Measurements from ENCODE around the gene SLC35A2. TPM values are rescaled to one million over a fixed set of nuclear protein-coding genes. Genes with fewer than 3 reads are reported as not detected.

SLC35A2 gene
- total RNA-seq, 1 experiment from 2014 or later: 18.0 TPM

- ATAC-seq: no peak
- H3K9me3 Mint-ChIP-seq: no peaks in the 10 kb centered on the region
- H3K36me3 Mint-ChIP-seq: peaks cover 3% of the 10 kb centered on the region; the same call in 1 of the 2 replicates
- H3K4me3 Mint-ChIP-seq: peak overlapping the region; percentile 39
- CTCF ChIA-PET: no interaction called here
- peak overlapping the region; percentile 57; the same call in 1 of the 2 replicates for H3K27ac Mint-ChIP-seq
- peaks cover 11% of the 10 kb centered on the region; the same call in 1 of the 2 replicates for H3K4me1 Mint-ChIP-seq
- POLR2A ChIA-PET: no interaction called here
- H3K27me3 Mint-ChIP-seq (ENCODE audit: low read depth): no peaks in the 10 kb centered on the region
- TF ChIP-seq SOX15 (CRISPR knock-in tag; IDR thresholded peaks at IDR 0.05): no peak
- no peak for TF ChIP-seq ARID4B (CRISPR knock-in tag; IDR thresholded peaks at IDR 0.05; ENCODE audit: borderline replicate concordance)
- TF ChIP-seq TP53 (CRISPR knock-in tag; IDR thresholded peaks at IDR 0.05): no peak
- TF ChIP-seq STAT6 (CRISPR knock-in tag; conservative IDR thresholded peaks at IDR 0.05; ENCODE audit: low read depth): no peak
- TF ChIP-seq NR2C2 (CRISPR knock-in tag; IDR thresholded peaks at IDR 0.05): no peak
- TF ChIP-seq JUN (CRISPR knock-in tag; IDR thresholded peaks at IDR 0.05): no peak
- TF ChIP-seq ZNF532 (CRISPR knock-in tag; IDR thresholded peaks at IDR 0.05; ENCODE audit: borderline replicate concordance): no peak
- no peak for TF ChIP-seq ZNF121 (CRISPR knock-in tag; IDR thresholded peaks at IDR 0.05)
- TF ChIP-seq ELF4 (CRISPR knock-in tag; IDR thresholded peaks at IDR 0.05; ENCODE audit: low read depth): no peak
- no peak for TF ChIP-seq ATF6 (CRISPR knock-in tag; IDR thresholded peaks at IDR 0.05)
- TF ChIP-seq HMGXB4 (CRISPR knock-in tag; IDR thresholded peaks at IDR 0.05): no peak
- no peak for TF ChIP-seq ZNF219 (CRISPR knock-in tag; IDR thresholded peaks at IDR 0.05; ENCODE audit: borderline replicate concordance)
- TF ChIP-seq CREM (CRISPR knock-in tag; IDR thresholded peaks at IDR 0.05): no peak
- no peak for TF ChIP-seq E2F5 (CRISPR knock-in tag; IDR thresholded peaks at IDR 0.05)
- no peak for TF ChIP-seq NFATC4 (CRISPR knock-in tag; IDR thresholded peaks at IDR 0.05)
- no peak for TF ChIP-seq E2F1 (CRISPR knock-in tag; IDR thresholded peaks at IDR 0.05)
- no peak for TF ChIP-seq KAT7 (CRISPR knock-in tag; IDR thresholded peaks at IDR 0.05; ENCODE audit: borderline replicate concordance)
- no peak for TF ChIP-seq RELA (CRISPR knock-in tag; IDR thresholded peaks at IDR 0.05; ENCODE audit: borderline replicate concordance)
- TF ChIP-seq ZNF232 (CRISPR knock-in tag; IDR thresholded peaks at IDR 0.05): no peak
- no peak for TF ChIP-seq ZNF671 (CRISPR knock-in tag; IDR thresholded peaks at IDR 0.05)
- DNase-seq (ENCODE audit: low spot score): no peak
Measured at GRCh38 chrX:48960291-48960690, 48.8 kb upstream of the SLC35A2 start.
